Measurements from ENCODE around the gene AKAP7. TPM values are rescaled to one million over a fixed set of nuclear protein-coding genes. Genes with fewer than 3 reads are reported as not detected.

Gene AKAP7
- total and polyA plus RNA-seq, 12 donors, result 1.8 to 15.4 (median 8.7) TPM

GRCh38 chr6:131125431-131125830 lies 9.8 kb upstream of the AKAP7 start:
- peaks cover 0 to 3% (median 0%) of the 10 kb centered on the region in 7 donors for H3K27me3 ChIP-seq
- no peaks in the 10 kb centered on the region for H3K4me1 ChIP-seq
- 93 to 97% methylated on average over 1 of the region's 1 CpG for WGBS, 2 donors
- ATAC-seq (no peak), DNase-seq (no peak)
- intact Hi-C loops (cut with DNase I), result no loop called here
- H3K9me3 ChIP-seq, result no peaks in the 10 kb centered on the region
- H3K27ac ChIP-seq, result no peak overlapping the region
- TF ChIP-seq, protein P1, sequence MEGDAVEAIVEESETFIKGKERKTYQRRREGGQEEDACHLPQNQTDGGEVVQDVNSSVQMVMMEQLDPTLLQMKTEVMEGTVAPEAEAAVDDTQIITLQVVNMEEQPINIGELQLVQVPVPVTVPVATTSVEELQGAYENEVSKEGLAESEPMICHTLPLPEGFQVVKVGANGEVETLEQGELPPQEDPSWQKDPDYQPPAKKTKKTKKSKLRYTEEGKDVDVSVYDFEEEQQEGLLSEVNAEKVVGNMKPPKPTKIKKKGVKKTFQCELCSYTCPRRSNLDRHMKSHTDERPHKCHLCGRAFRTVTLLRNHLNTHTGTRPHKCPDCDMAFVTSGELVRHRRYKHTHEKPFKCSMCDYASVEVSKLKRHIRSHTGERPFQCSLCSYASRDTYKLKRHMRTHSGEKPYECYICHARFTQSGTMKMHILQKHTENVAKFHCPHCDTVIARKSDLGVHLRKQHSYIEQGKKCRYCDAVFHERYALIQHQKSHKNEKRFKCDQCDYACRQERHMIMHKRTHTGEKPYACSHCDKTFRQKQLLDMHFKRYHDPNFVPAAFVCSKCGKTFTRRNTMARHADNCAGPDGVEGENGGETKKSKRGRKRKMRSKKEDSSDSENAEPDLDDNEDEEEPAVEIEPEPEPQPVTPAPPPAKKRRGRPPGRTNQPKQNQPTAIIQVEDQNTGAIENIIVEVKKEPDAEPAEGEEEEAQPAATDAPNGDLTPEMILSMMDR (IDR thresholded peaks at IDR 0.05), result no peak
- H3K36me3 ChIP-seq, result no peaks in the 10 kb centered on the region
- no peak overlapping the region for H3K4me3 ChIP-seq

GRCh38 chr6:131129689-131130553 lies 5.3 kb upstream of the AKAP7 start:
- TF ChIP-seq, protein P1 (IDR thresholded peaks at IDR 0.05), result no peak
- no peak overlapping the region for H3K27ac ChIP-seq
- H3K36me3 ChIP-seq, result no peaks in the 10 kb centered on the region
- H3K27me3 ChIP-seq, result peaks cover 0 to 3% (median 0%) of the 10 kb centered on the region in 7 donors
- H3K9me3 ChIP-seq, result no peaks in the 10 kb centered on the region
- no peak for DNase-seq
- H3K4me1 ChIP-seq, result peaks cover 0 to 7% (median 5%) of the 10 kb centered on the region in 9 donors
- no peak for ATAC-seq
- WGBS, 2 donors, result 81 to 83% methylated on average over 10 of the region's 10 CpGs
- no peak overlapping the region for H3K4me3 ChIP-seq
- intact Hi-C loops (cut with DNase I), result no loop called here

- ATAC-seq, result no peak
- no peaks in the 10 kb centered on the region for H3K36me3 ChIP-seq
- H3K4me3 ChIP-seq, result no peak overlapping the region
- no peak overlapping the region for H3K27ac ChIP-seq
- H3K27me3 ChIP-seq, result peaks cover 0 to 3% (median 0%) of the 10 kb centered on the region in 7 donors
- no peak for DNase-seq
- TF ChIP-seq, protein P1 (IDR thresholded peaks at IDR 0.05), result no peak
- intact Hi-C loops (cut with DNase I), result no loop called here
- WGBS, 2 donors, result 85 to 96% methylated on average over 5 of the region's 5 CpGs
- no peaks in the 10 kb centered on the region for H3K9me3 ChIP-seq
- peaks cover 0 to 10% (median 5%) of the 10 kb centered on the region in 9 donors for H3K4me1 ChIP-seq
These were observed 4.7 kb upstream of the AKAP7 start for GRCh38 chr6:131130554-131130940.

GRCh38 chr6:131132360-131132759 lies 2.9 kb upstream of the AKAP7 start:
- no peak for ATAC-seq
- peaks cover 0 to 3% (median 0%) of the 10 kb centered on the region in 7 donors for H3K27me3 ChIP-seq
- no peaks in the 10 kb centered on the region for H3K36me3 ChIP-seq
- no peak overlapping the region for H3K27ac ChIP-seq
- no peak for DNase-seq
- TF ChIP-seq, protein P1 (IDR thresholded peaks at IDR 0.05), result no peak
- WGBS, 2 donors, result 80 to 86% methylated on average over 4 of the region's 4 CpGs
- H3K9me3 ChIP-seq, result no peaks in the 10 kb centered on the region
- H3K4me1 ChIP-seq, result peaks cover 0 to 15% (median 10%) of the 10 kb centered on the region in 9 donors
- H3K4me3 ChIP-seq, result no peak overlapping the region
- intact Hi-C loops (cut with DNase I), result no loop called here
